HepG2 (cell line): ENCODE data around the gene PRDM12. TPM values are rescaled to one million over a fixed set of nuclear protein-coding genes. Genes with fewer than 3 reads are reported as not detected.

Source experiments
- ATAC-seq: fragments of 200-7000 bp; cut with Tn5 transposase; 3 replicates; pipeline ENCODE4 v1.9.1; 2020; ENCODE audit warnings: mild to moderate bottlenecking, moderate library complexity
- BruUV-seq: library from RNA; stranded (reverse); fragments of 400-500 nt; replicated peaks from 2 replicates; lab custom pipeline; 2021; lab: Mats Ljungman, UMichigan
- CTCF ChIA-PET: fragments of 300-600 bp; formaldehyde crosslinking; extraction: SDS; loops from one replicate; lab custom pipeline; 2021; ENCODE audit warnings: low total read pairs, inconsistent platforms, low intra/inter-chr PET ratio; lab: Yijun Ruan, JAX
- POLR2A ChIA-PET: fragments of 350-600 bp; sonication (Branson Sonifier 250); formaldehyde crosslinking; loops from one replicate; lab custom pipeline; 2020; ENCODE audit warnings: antibody characterized with exemption, inconsistent platforms; lab: Yijun Ruan, JAX
- DNase-seq: peaks from one replicate; pipeline ENCODE4 v3.0.0-alpha.2; 2015; ENCODE audit warnings: low spot score
- FAIRE-seq: peaks from 3 replicates; lab custom pipeline; 2011; peaks lifted over from hg19 to GRCh38; lab: Jason Lieb, UNC
- H2AFZ ChIP-seq: one replicate; pipeline ENCODE4 v1.6.1; 2011; ENCODE audit warnings: low read length, inconsistent platforms
- H3K27ac ChIP-seq: fragments of 300-600 bp; 3 replicates; pipeline ENCODE4 v1.8.0; 2011; ENCODE audit warnings: mixed run types, mild to moderate bottlenecking, mixed read lengths, low read length, inconsistent platforms; ENCODE audit not compliant: insufficient read depth; ENCODE audit errors: extremely low read length
- H3K27me3 ChIP-seq, 2 experiments: fragments of 200-600 bp in 1 of 2; 2 replicates in 1 of 2; 3 replicates in 1 of 2; pipeline versions ENCODE4 v1.6.0 to v1.8.0; 2011; ENCODE audit warnings: low read length in 2 of 2, mild to moderate bottlenecking in 2 of 2, moderate library complexity in 2 of 2, inconsistent platforms in 1 of 2; ENCODE audit not compliant: insufficient read depth in 2 of 2, control insufficient read depth in 1 of 2
- H3K36me3 ChIP-seq, 2 experiments: fragments of 200-600 bp in 1 of 2; replicated peaks in 1 of 2; 2 replicates in 1 of 2; 3 replicates in 1 of 2; pipeline versions ENCODE4 v1.5.1 to v1.8.0; 2011; ENCODE audit warnings: low read length in 2 of 2, inconsistent platforms in 1 of 2; ENCODE audit not compliant: insufficient read depth in 2 of 2, control insufficient read depth in 1 of 2
- H3K4me1 ChIP-seq: 2 replicates; pipeline ENCODE4 v1.5.1; 2012; ENCODE audit warnings: low read length, inconsistent platforms; ENCODE audit not compliant: insufficient read depth
- H3K4me2 ChIP-seq: 2 replicates; pipeline ENCODE4 v1.6.0; 2011; ENCODE audit warnings: low read depth, low read length, inconsistent platforms
- H3K4me3 ChIP-seq, 3 experiments: fragments of 200-600 bp in 1 of 3; sonication (generic), shearing (Covaris generic) in 1 of 3; replicated peaks in 1 of 3; 2 replicates each; pipeline ENCODE4 v1.5.1; 2011 to 2016; ENCODE audit warnings: low read length in 3 of 3, inconsistent platforms in 2 of 3, low read depth in 2 of 3, mild to moderate bottlenecking in 2 of 3, control low read depth in 1 of 3, mixed read lengths in 1 of 3; ENCODE audit not compliant: insufficient read depth in 1 of 3
- H3K79me2 ChIP-seq: one replicate; pipeline ENCODE4 v1.6.1; 2011; ENCODE audit warnings: low read length, inconsistent platforms; ENCODE audit not compliant: insufficient read depth
- H3K9ac ChIP-seq: 2 replicates; pipeline ENCODE4 v1.6.0; 2011; ENCODE audit warnings: mild to moderate bottlenecking, low read depth, low read length, inconsistent platforms; ENCODE audit not compliant: insufficient read depth
- H3K9me3 ChIP-seq: 2 replicates; pipeline ENCODE4 v1.5.1; 2012; ENCODE audit warnings: mild to moderate bottlenecking, low read length
- H4K20me1 ChIP-seq: 2 replicates; pipeline ENCODE4 v1.6.0; 2011; ENCODE audit warnings: inconsistent platforms, mild to moderate bottlenecking, low read length, moderate library complexity; ENCODE audit not compliant: insufficient read depth
- EZH2 ChIP-seq: conservative IDR thresholded peaks from 2 replicates; pipeline ENCODE4 v1.6.1; 2012; ENCODE audit warnings: mild to moderate bottlenecking, low read depth, low read length, moderate library complexity
- FOXA3 ChIP-seq: IDR thresholded peaks from 2 replicates; pipeline ENCODE4 v1.6.1; 2016; ENCODE audit warnings: missing genetic modification reagents, missing compliant biosample characterization
- GATAD2A ChIP-seq: IDR thresholded peaks from 2 replicates; pipeline ENCODE4 v1.6.1; 2016
- HMG20A ChIP-seq: IDR thresholded peaks from 2 replicates; pipeline ENCODE4 v1.6.1; 2016; ENCODE audit warnings: borderline replicate concordance
- MEIS2 ChIP-seq: sonication (generic); formaldehyde crosslinking; IDR thresholded peaks from 2 replicates; pipeline ENCODE4 v1.9.0; 2021; ENCODE audit warnings: mild to moderate bottlenecking, missing genetic modification reagents
- MXI1 ChIP-seq: IDR thresholded peaks from 3 replicates; pipeline ENCODE4 v1.6.1; 2012; ENCODE audit warnings: low read depth, low read length, inconsistent platforms, borderline replicate concordance
- RBFOX2 ChIP-seq: fragments of 200-400 bp; formaldehyde crosslinking; IDR thresholded peaks from 2 replicates; pipeline ENCODE4 v1.6.1; 2017; ENCODE audit warnings: low read depth, mild to moderate bottlenecking, low read length
- SIX4 ChIP-seq: sonication (generic); formaldehyde crosslinking; IDR thresholded peaks from 2 replicates; pipeline ENCODE4 v1.4.0; 2020; ENCODE audit warnings: missing genetic modification reagents
- TIGD3 ChIP-seq: sonication (generic); formaldehyde crosslinking; IDR thresholded peaks from 2 replicates; pipeline ENCODE4 v1.5.1; 2020; ENCODE audit warnings: mild to moderate bottlenecking, missing genetic modification reagents, borderline replicate concordance
- ZNF124 ChIP-seq: sonication (generic); formaldehyde crosslinking; IDR thresholded peaks from 2 replicates; pipeline ENCODE4 v1.4.0; 2020; ENCODE audit warnings: missing genetic modification reagents
- ZNF329 ChIP-seq: sonication (generic); formaldehyde crosslinking; IDR thresholded peaks from 2 replicates; pipeline ENCODE4 v1.9.0; 2021; ENCODE audit warnings: low read depth, mild to moderate bottlenecking, missing genetic modification reagents
- ZNF362 ChIP-seq: sonication (generic); formaldehyde crosslinking; IDR thresholded peaks from 2 replicates; pipeline ENCODE4 v1.4.0; 2020; ENCODE audit warnings: missing genetic modification reagents, mild to moderate bottlenecking, borderline replicate concordance
- ZNF687 ChIP-seq: sonication (generic); formaldehyde crosslinking; IDR thresholded peaks from 2 replicates; pipeline ENCODE4 v1.5.1; 2020; ENCODE audit warnings: mild to moderate bottlenecking, missing genetic modification reagents, moderate library complexity
- WGBS: methylation state at CpG from one replicate; pipeline ENCODE4 v1.1.6; 2017; ENCODE audit warnings: low lambda C conversion rate; 5-methylcytosine and 5-hydroxymethylcytosine counted together
- in situ Hi-C: cut with HindIII; loops from 2 replicates; pipeline ENCODE4 v1.10.0; 2017; ENCODE audit warnings: low pct_unique_long_range_greater_than_20kb; ENCODE audit not compliant: extremely low pct_ligation_motif_present
- intact Hi-C: fragments of 100-400 bp; cut with micrococcal nuclease; formaldehyde crosslinking; loops from one replicate; pipeline ENCODE4 v1.10.0; 2022; ENCODE audit not compliant: unreplicated experiment
- polyA plus RNA-seq, 8 experiments: library from polyadenylated mRNA; depleted of rRNA in 3 of 8; stranded (reverse) in 7 of 8; unstranded in 1 of 8; fragments of >200 nt; fragmentation: Illumina TruSeq in 4 of 8; extraction: Trizol in 4 of 8; gene quantifications; 2 replicates each; pipeline versions ENCODE4 v1.2.1 to v1.2.3, GENCODE V29; 2011 to 2016; ENCODE audit warnings: low read depth in 4 of 8, missing spikeins in 1 of 8, mixed read lengths in 1 of 8; ENCODE audit not compliant: insufficient read depth in 1 of 8
- total RNA-seq, 5 experiments: library from RNA; depleted of rRNA; stranded (reverse); fragments of >200 nt; fragmentation: Illumina TruSeq; extraction: Trizol; gene quantifications; 2 replicates each; pipeline ENCODE4 v1.2.3, GENCODE V29; 2016; ENCODE audit warnings: low read depth in 1 of 5
- TF ChIP-seq, protein P1 (sequence below): sonication (generic); formaldehyde crosslinking; IDR thresholded peaks from 2 replicates; pipeline ENCODE4 v1.5.1; 2020; ENCODE audit warnings: mild to moderate bottlenecking, moderate library complexity, missing genetic modification reagents

The PRDM12 gene
- total and polyA plus RNA-seq, 2 of the 13 experiments (the other 11 are each of a cell fraction or from before 2014, with no cell fraction given): 0.04 to 0.07 TPM

DNA sequence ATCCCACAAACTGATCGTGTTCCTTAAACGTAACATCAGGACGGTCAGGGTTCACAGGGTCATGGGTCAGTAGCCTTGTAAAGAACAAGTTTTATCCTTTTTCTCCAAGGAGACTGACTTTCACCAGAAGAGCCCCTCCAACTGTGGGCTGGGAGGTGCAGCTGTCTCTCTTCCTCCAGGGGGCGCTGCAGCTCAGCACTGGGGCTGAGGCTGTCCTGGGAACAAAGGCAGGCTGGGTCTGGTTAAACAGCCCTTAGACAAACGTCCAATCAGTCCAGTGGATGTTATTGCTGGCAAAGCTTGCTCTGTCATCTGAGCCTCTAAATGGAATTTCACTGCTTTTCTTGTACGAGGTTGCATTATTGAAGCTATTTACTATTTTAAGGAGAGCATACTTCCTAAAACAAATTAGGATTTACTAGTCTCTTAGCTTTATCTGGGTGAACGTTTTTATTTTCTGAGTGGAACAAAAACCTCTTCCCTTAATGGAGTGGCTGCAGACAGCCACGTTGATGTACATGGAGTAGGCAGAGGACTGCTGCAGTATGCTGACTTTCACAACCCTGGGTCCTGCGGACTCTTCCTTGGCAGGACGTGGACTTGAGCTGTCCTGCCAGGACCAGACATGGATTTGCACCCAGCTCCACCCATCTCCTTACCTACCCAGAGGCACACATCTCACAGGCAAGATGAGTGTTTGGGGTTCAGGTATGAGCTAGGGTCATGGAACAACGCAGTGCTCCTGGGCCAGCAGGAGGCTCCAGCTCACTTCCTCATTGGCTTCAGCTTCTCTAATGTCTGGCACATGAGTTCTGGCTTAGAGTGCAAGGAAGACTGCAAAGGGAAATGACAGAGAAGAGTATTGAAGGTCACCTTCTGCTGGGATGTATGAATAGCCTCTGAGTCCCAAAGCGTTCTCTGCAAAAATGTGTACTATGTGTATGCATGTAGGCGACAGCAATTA lies 36.9 kb downstream of the PRDM12 start:
- H3K36me3 ChIP-seq: peaks cover 28 to 70% of the 10 kb centered on the region in 2 experiments
- H2AFZ ChIP-seq: no peak overlapping the region
- DNase-seq: peak; percentile 74
- BruUV-seq: no TSS peak
- H3K27me3 ChIP-seq: no peaks in the 10 kb centered on the region
- peak; percentile 76 for FAIRE-seq
- ATAC-seq: peak; percentile 97
- peaks cover 11% of the 10 kb centered on the region for H4K20me1 ChIP-seq
- H3K79me2 ChIP-seq: peaks cover 15% of the 10 kb centered on the region
- H3K9ac ChIP-seq: no peak overlapping the region
- in situ Hi-C loops: no loop called here
- POLR2A ChIA-PET: interaction anchor here (1.1 to 1.6 kb wide), 3 partner anchors 11 to 255 kb away, joined by 3 to 5 read pairs (median 3); no protein-coding TSS in a partner anchor
- CTCF ChIA-PET: interaction anchor here (1.0 to 1.7 kb wide), 2 partner anchors 162 to 165 kb away, joined by 4 to 13 read pairs; no protein-coding TSS in a partner anchor
- peaks cover 39% of the 10 kb centered on the region for H3K4me1 ChIP-seq
- no peak overlapping the region for H3K4me3 ChIP-seq
- no peak overlapping the region for H3K4me2 ChIP-seq
- H3K9me3 ChIP-seq: no peaks in the 10 kb centered on the region
- WGBS: 89% methylated on average over 11 of the region's 13 CpGs
- intact Hi-C loops: no loop called here
- no peak overlapping the region for H3K27ac ChIP-seq
- TF ChIP-seq RBFOX2: 0 out of 2 replicates have a peak, but pooled peaks have one; percentile 37
- no peak for TF ChIP-seq SIX4 (CRISPR knock-in tag)
- no peak for TF ChIP-seq HMG20A (CRISPR knock-in tag)
- 0 out of 2 replicates have a peak, but pooled peaks have one; percentile 40 for TF ChIP-seq ZNF124 (CRISPR knock-in tag)
- TF ChIP-seq TIGD3 (CRISPR knock-in tag): no peak
- TF ChIP-seq MEIS2 (CRISPR knock-in tag): no peak
- TF ChIP-seq EZH2: no peak
- TF ChIP-seq, protein P1, sequence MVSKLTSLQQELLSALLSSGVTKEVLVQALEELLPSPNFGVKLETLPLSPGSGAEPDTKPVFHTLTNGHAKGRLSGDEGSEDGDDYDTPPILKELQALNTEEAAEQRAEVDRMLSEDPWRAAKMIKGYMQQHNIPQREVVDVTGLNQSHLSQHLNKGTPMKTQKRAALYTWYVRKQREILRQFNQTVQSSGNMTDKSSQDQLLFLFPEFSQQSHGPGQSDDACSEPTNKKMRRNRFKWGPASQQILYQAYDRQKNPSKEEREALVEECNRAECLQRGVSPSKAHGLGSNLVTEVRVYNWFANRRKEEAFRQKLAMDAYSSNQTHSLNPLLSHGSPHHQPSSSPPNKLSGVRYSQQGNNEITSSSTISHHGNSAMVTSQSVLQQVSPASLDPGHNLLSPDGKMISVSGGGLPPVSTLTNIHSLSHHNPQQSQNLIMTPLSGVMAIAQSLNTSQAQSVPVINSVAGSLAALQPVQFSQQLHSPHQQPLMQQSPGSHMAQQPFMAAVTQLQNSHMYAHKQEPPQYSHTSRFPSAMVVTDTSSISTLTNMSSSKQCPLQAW (CRISPR knock-in tag): no peak
- 0 out of 2 replicates have a peak, but pooled peaks have one; percentile 23 for TF ChIP-seq FOXA3 (CRISPR knock-in tag)
- peak; percentile 36; the same call in 1 of the 2 replicates for TF ChIP-seq ZNF687 (CRISPR knock-in tag)
- TF ChIP-seq GATAD2A (CRISPR knock-in tag): 0 out of 2 replicates have a peak, but pooled peaks have one; percentile 38
- TF ChIP-seq ZNF362 (CRISPR knock-in tag): no peak
- no peak for TF ChIP-seq ZNF329 (CRISPR knock-in tag)
- TF ChIP-seq MXI1: no peak
